ENCODE measurements around the gene RTL9. TPM values are rescaled to one million over a fixed set of nuclear protein-coding genes. Genes with fewer than 3 reads are reported as not detected.

RTL9 gene
- total RNA-seq, 4 donors from 2014 or later: 0.17 to 0.49 (median 0.30) TPM

- TF ChIP-seq CTCF (IDR thresholded peaks at IDR 0.05; ENCODE audit: low read depth): no peak
These were observed 31.9 kb upstream of the RTL9 start for GRCh38 chrX:110326712-110327111.

- TF ChIP-seq CTCF (IDR thresholded peaks at IDR 0.05; ENCODE audit: low read depth): no peak
These were observed 31.3 kb upstream of the RTL9 start for GRCh38 chrX:110327336-110327735.

- TF ChIP-seq CTCF (IDR thresholded peaks at IDR 0.05; ENCODE audit: low read depth): no peak
These were observed 27.1 kb upstream of the RTL9 start for GRCh38 chrX:110331444-110332030.

- no peak for TF ChIP-seq CTCF (IDR thresholded peaks at IDR 0.05; ENCODE audit: low read depth)
These were observed 19.7 kb upstream of the RTL9 start for GRCh38 chrX:110338935-110339334.

GRCh38 chrX:110341189-110342035 lies 17.2 kb upstream of the RTL9 start:
- TF ChIP-seq CTCF (IDR thresholded peaks at IDR 0.05; ENCODE audit: low read depth): no peak

- no peak for TF ChIP-seq CTCF (IDR thresholded peaks at IDR 0.05; ENCODE audit: low read depth)
These were observed 12.0 kb upstream of the RTL9 start for GRCh38 chrX:110346681-110347080.

GRCh38 chrX:110359273-110359672 lies 625 bp downstream of the RTL9 start:
- TF ChIP-seq CTCF (IDR thresholded peaks at IDR 0.05; ENCODE audit: low read depth): no peak
